HEK293 (cell line): ENCODE data around the gene TNFRSF11A.

Experiments
- CTCF ChIP-seq: fragments of 450-650 bp; formaldehyde crosslinking; IDR thresholded peaks from 2 replicates; pipeline ENCODE4 v1.5.1; 2016; ENCODE audit warnings: missing biosample characterization, missing genetic modification characterization
- PRDM4 ChIP-seq: fragments of 450-650 bp; formaldehyde crosslinking; IDR thresholded peaks from 2 replicates; pipeline ENCODE4 v1.5.1; 2017; ENCODE audit warnings: missing biosample characterization, missing genetic modification characterization
- REST ChIP-seq: fragments of 450-650 bp; formaldehyde crosslinking; IDR thresholded peaks from 2 replicates; pipeline ENCODE4 v1.5.1; 2016; ENCODE audit warnings: missing biosample characterization, missing genetic modification characterization
- TCF7L2 ChIP-seq: IDR thresholded peaks from 2 replicates; pipeline ENCODE4 v1.6.1; 2011; ENCODE audit warnings: low read depth, mild to moderate bottlenecking, inconsistent platforms, low read length, moderate library complexity, borderline replicate concordance
- ZFP3 ChIP-seq: fragments of 450-650 bp; formaldehyde crosslinking; IDR thresholded peaks from 2 replicates; pipeline ENCODE4 v1.5.1; 2016; ENCODE audit warnings: low read depth, missing biosample characterization, missing genetic modification characterization
- ZNF148 ChIP-seq: fragments of 450-650 bp; formaldehyde crosslinking; IDR thresholded peaks from 2 replicates; pipeline ENCODE4 v1.5.0; 2017; ENCODE audit warnings: missing biosample characterization, missing genetic modification characterization, borderline replicate concordance
- ZNF24 ChIP-seq: fragments of 450-650 bp; formaldehyde crosslinking; IDR thresholded peaks from 2 replicates; pipeline ENCODE4 v1.5.1; 2016; ENCODE audit warnings: missing biosample characterization, missing genetic modification characterization
- ZNF37A ChIP-seq: fragments of 450-650 bp; IDR thresholded peaks from 2 replicates; pipeline ENCODE4 v1.5.1; 2018; ENCODE audit warnings: missing biosample characterization, missing genetic modification characterization
- ZNF449 ChIP-seq: fragments of 450-650 bp; formaldehyde crosslinking; IDR thresholded peaks from 2 replicates; pipeline ENCODE4 v1.5.1; 2017; ENCODE audit warnings: missing biosample characterization, mild to moderate bottlenecking, missing genetic modification characterization, moderate library complexity
- ZNF488 ChIP-seq: fragments of 450-650 bp; formaldehyde crosslinking; IDR thresholded peaks from 2 replicates; pipeline ENCODE4 v1.5.1; 2016; ENCODE audit warnings: missing biosample characterization, missing genetic modification characterization
- ZNF549 ChIP-seq: fragments of 450-650 bp; IDR thresholded peaks from 2 replicates; pipeline ENCODE4 v1.5.1; 2018; ENCODE audit warnings: missing biosample characterization, missing genetic modification characterization, mild to moderate bottlenecking, inconsistent platforms, moderate library complexity
- ZNF670 ChIP-seq: fragments of 450-650 bp; formaldehyde crosslinking; IDR thresholded peaks from 2 replicates; pipeline ENCODE4 v1.5.1; 2016; ENCODE audit warnings: missing biosample characterization, missing genetic modification characterization, low read depth
- ZNF791 ChIP-seq: fragments of 450-650 bp; formaldehyde crosslinking; IDR thresholded peaks from 2 replicates; pipeline ENCODE4 v1.5.1; 2016; ENCODE audit warnings: missing biosample characterization, missing genetic modification characterization

GRCh38 chr18:62388855-62389760 is 64.0 kb downstream of the TNFRSF11A start:
- TF ChIP-seq ZNF24 (tag by site-specific recombination), result no peak
- no peak for TF ChIP-seq TCF7L2
- TF ChIP-seq REST (tag by site-specific recombination), result no peak
- no peak for TF ChIP-seq CTCF (tag by site-specific recombination)
- no peak for TF ChIP-seq PRDM4
- no peak for TF ChIP-seq ZNF670
- TF ChIP-seq ZNF549 (tag by site-specific recombination), result no peak
- TF ChIP-seq ZNF488 (tag by site-specific recombination), result no peak
- TF ChIP-seq ZFP3 (tag by site-specific recombination), result no peak
- no peak for TF ChIP-seq ZNF37A (tag by site-specific recombination)
- no peak for TF ChIP-seq ZNF449 (tag by site-specific recombination)
- TF ChIP-seq ZNF148 (tag by site-specific recombination), result no peak
- no peak for TF ChIP-seq ZNF791
